Astrocyte (in vitro differentiated cells and primary cell): ENCODE measurements around the gene C21orf58. TPM values are rescaled to one million over a fixed set of nuclear protein-coding genes. Genes with fewer than 3 reads are reported as not detected.

ENCODE experiments used
- DNase-seq: peaks from one replicate; pipeline ENCODE4 v3.0.0-alpha.2; 2010; ENCODE audit warnings: low read depth
- FAIRE-seq: peaks from 2 replicates; lab custom pipeline; 2011; peaks lifted over from hg19 to GRCh38; lab: Jason Lieb, UNC
- H2AFZ ChIP-seq: 2 replicates; pipeline ENCODE4 v1.6.0; 2012; ENCODE audit warnings: low read depth, low read length, inconsistent platforms
- H3K27ac ChIP-seq: 2 replicates; pipeline ENCODE4 v1.5.1; 2011; ENCODE audit warnings: low read depth, low read length, inconsistent platforms
- H3K27me3 ChIP-seq: 2 replicates; pipeline ENCODE4 v1.6.0; 2011; ENCODE audit warnings: low read length, inconsistent platforms; ENCODE audit not compliant: insufficient read depth
- H3K36me3 ChIP-seq: 2 replicates; pipeline ENCODE4 v1.5.1; 2011; ENCODE audit warnings: low read length, inconsistent platforms; ENCODE audit not compliant: insufficient read depth
- H3K4me1 ChIP-seq: 2 replicates; pipeline ENCODE4 v1.5.1; 2011; ENCODE audit warnings: low read length, inconsistent platforms; ENCODE audit not compliant: insufficient read depth
- H3K4me2 ChIP-seq: 2 replicates; pipeline ENCODE4 v1.6.0; 2012; ENCODE audit warnings: low read length, inconsistent platforms
- H3K4me3 ChIP-seq: 2 replicates; pipeline ENCODE4 v1.5.1; 2011; ENCODE audit warnings: low read depth, mild to moderate bottlenecking, low read length, inconsistent platforms; ENCODE audit not compliant: insufficient read depth
- H3K79me2 ChIP-seq: 2 replicates; pipeline ENCODE4 v1.6.0; 2012; ENCODE audit warnings: mild to moderate bottlenecking, low read length, inconsistent platforms; ENCODE audit not compliant: insufficient read depth
- H3K9ac ChIP-seq: 2 replicates; pipeline ENCODE4 v1.6.0; 2012; ENCODE audit warnings: mild to moderate bottlenecking, low read length, inconsistent platforms
- H3K9me3 ChIP-seq: 2 replicates; pipeline ENCODE4 v1.5.1; 2012; ENCODE audit warnings: low read depth, mild to moderate bottlenecking, low read length, inconsistent platforms; ENCODE audit not compliant: insufficient read depth
- H4K20me1 ChIP-seq: 2 replicates; pipeline ENCODE4 v1.6.0; 2012; ENCODE audit warnings: low read length, inconsistent platforms; ENCODE audit not compliant: insufficient read depth
- H3K27ac Mint-ChIP-seq: one replicate; pipeline ENCODE4 v1.8.0; 2021; ENCODE audit warnings: mild to moderate bottlenecking, mixed read lengths; ENCODE audit not compliant: unreplicated experiment
- H3K27me3 Mint-ChIP-seq: one replicate; pipeline ENCODE4 v1.8.0; 2021; ENCODE audit warnings: low read depth, mixed read lengths; ENCODE audit not compliant: unreplicated experiment
- H3K36me3 Mint-ChIP-seq: one replicate; pipeline ENCODE4 v1.8.0; 2021; ENCODE audit warnings: low read depth, mixed read lengths; ENCODE audit not compliant: unreplicated experiment
- H3K4me1 Mint-ChIP-seq: one replicate; pipeline ENCODE4 v1.8.0; 2021; ENCODE audit warnings: low read depth, mixed read lengths; ENCODE audit not compliant: unreplicated experiment
- H3K4me3 Mint-ChIP-seq: one replicate; pipeline ENCODE4 v1.8.0; 2021; ENCODE audit warnings: mild to moderate bottlenecking, moderate library complexity, mixed read lengths; ENCODE audit not compliant: unreplicated experiment
- H3K9me3 Mint-ChIP-seq: one replicate; pipeline ENCODE4 v1.8.0; 2021; ENCODE audit warnings: mild to moderate bottlenecking, mixed read lengths; ENCODE audit not compliant: unreplicated experiment
- CTCF ChIP-seq: IDR thresholded peaks from 2 replicates; pipeline ENCODE4 v1.5.1; 2011; ENCODE audit warnings: low read depth, mild to moderate bottlenecking, inconsistent platforms, low read length, moderate library complexity; ENCODE audit not compliant: insufficient read depth
- EZH2 ChIP-seq: IDR thresholded peaks from 2 replicates; pipeline ENCODE4 v1.6.1; 2012; ENCODE audit warnings: mild to moderate bottlenecking, low read length, inconsistent platforms; ENCODE audit not compliant: insufficient read depth
- total RNA-seq: library from RNA; stranded (reverse); gene quantifications from 2 replicates; pipeline ENCODE4 v1.2.1, GENCODE V29; 2021

Gene C21orf58
- total RNA-seq, 1 donor from 2014 or later: 3.2 TPM

GRCh38 chr21:46368533-46369285 lies 45.0 kb upstream of the C21orf58 start:
- TF ChIP-seq EZH2: no peak
- no peak for TF ChIP-seq CTCF
- no peak overlapping the region for H3K27ac ChIP-seq
- no peaks in the 10 kb centered on the region for H3K4me1 ChIP-seq
- no peak overlapping the region for H3K9ac ChIP-seq
- H3K27me3 ChIP-seq: no peaks in the 10 kb centered on the region
- Mint-ChIP-seq H3K36me3 (peaks cover 18% of the 10 kb centered on the region), H3K4me1 (peaks cover 3% of the 10 kb centered on the region), H3K4me3 (no peak overlapping the region), H3K27ac (no peak overlapping the region), H3K9me3 (peaks cover 1% of the 10 kb centered on the region), H3K27me3 (no peaks in the 10 kb centered on the region)
- no peak for DNase-seq
- peaks cover 32% of the 10 kb centered on the region for H4K20me1 ChIP-seq
- no peak overlapping the region for H2AFZ ChIP-seq
- no peak overlapping the region for H3K4me2 ChIP-seq
- H3K9me3 ChIP-seq: no peaks in the 10 kb centered on the region
- H3K36me3 ChIP-seq: peaks cover 13% of the 10 kb centered on the region
- FAIRE-seq: no peak
- peaks cover 31% of the 10 kb centered on the region for H3K79me2 ChIP-seq
- no peak overlapping the region for H3K4me3 ChIP-seq

- no peak overlapping the region for H3K27ac ChIP-seq
- H4K20me1 ChIP-seq: peaks cover 28% of the 10 kb centered on the region
- Mint-ChIP-seq H3K4me1 (peaks cover 3% of the 10 kb centered on the region), H3K4me3 (peak overlapping the region; percentile 34), H3K27ac (no peak overlapping the region), H3K36me3 (peaks cover 24% of the 10 kb centered on the region), H3K9me3 (peaks cover 1% of the 10 kb centered on the region), H3K27me3 (no peaks in the 10 kb centered on the region)
- H3K27me3 ChIP-seq: no peaks in the 10 kb centered on the region
- H3K79me2 ChIP-seq: peaks cover 19% of the 10 kb centered on the region
- no peak overlapping the region for H3K9ac ChIP-seq
- TF ChIP-seq EZH2 (no peak), CTCF (no peak)
- H3K4me3 ChIP-seq: no peak overlapping the region
- H3K4me2 ChIP-seq: no peak overlapping the region
- no peak for FAIRE-seq
- no peak overlapping the region for H2AFZ ChIP-seq
- no peaks in the 10 kb centered on the region for H3K4me1 ChIP-seq
- no peaks in the 10 kb centered on the region for H3K9me3 ChIP-seq
- H3K36me3 ChIP-seq: peaks cover 11% of the 10 kb centered on the region
- no peak for DNase-seq
These were observed 43.3 kb upstream of the C21orf58 start for GRCh38 chr21:46366966-46367365.

GRCh38 chr21:46366561-46366960 lies 42.9 kb upstream of the C21orf58 start:
- H4K20me1 ChIP-seq: peaks cover 28% of the 10 kb centered on the region
- DNase-seq: no peak
- H3K27ac ChIP-seq: no peak overlapping the region
- no peak overlapping the region for H3K9ac ChIP-seq
- H3K79me2 ChIP-seq: peaks cover 15% of the 10 kb centered on the region
- Mint-ChIP-seq H3K27ac (no peak overlapping the region), H3K4me3 (peak overlapping the region; percentile 34), H3K36me3 (peaks cover 28% of the 10 kb centered on the region), H3K4me1 (peaks cover 3% of the 10 kb centered on the region), H3K9me3 (no peaks in the 10 kb centered on the region), H3K27me3 (no peaks in the 10 kb centered on the region)
- no peak overlapping the region for H2AFZ ChIP-seq
- H3K27me3 ChIP-seq: no peaks in the 10 kb centered on the region
- no peak overlapping the region for H3K4me2 ChIP-seq
- no peak overlapping the region for H3K4me3 ChIP-seq
- no peak for FAIRE-seq
- H3K36me3 ChIP-seq: peaks cover 11% of the 10 kb centered on the region
- H3K9me3 ChIP-seq: no peaks in the 10 kb centered on the region
- H3K4me1 ChIP-seq: no peaks in the 10 kb centered on the region
- TF ChIP-seq EZH2: no peak
- no peak for TF ChIP-seq CTCF
